Fibroblast of the conjunctiva (primary cell): Measurements from ENCODE around the gene CERS6.

Source experiments
- DNase-seq: peaks from one replicate; pipeline ENCODE4 v3.0.0-alpha.2; 2010; ENCODE audit warnings: low read depth

The CERS6 gene

GRCh38 chr2:168530982-168531622 is 75.0 kb downstream of the CERS6 start:
- peak; percentile 37 for DNase-seq

DNA sequence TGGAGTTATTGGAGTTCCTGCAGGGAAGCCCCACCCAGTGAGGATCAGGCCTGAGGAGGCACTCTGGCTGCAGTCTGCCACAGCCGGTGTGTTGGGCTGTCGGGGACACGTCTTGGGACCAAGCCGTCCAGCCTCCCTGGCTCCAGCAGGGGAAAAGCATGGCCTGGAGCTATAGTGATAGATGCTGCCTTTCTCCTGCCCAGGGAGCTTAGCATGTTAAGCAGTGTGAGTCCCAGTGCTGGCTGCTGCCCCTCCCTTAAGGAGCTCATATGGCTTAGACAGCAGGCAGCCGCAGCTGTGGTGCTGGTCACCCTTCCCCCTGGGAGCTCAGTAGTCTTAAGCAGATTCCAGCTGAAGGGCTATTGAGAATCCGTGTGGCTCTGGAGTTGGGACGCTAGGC is 78.9 kb downstream of the CERS6 start:
- no peak for DNase-seq

- DNase-seq = no peak
These were observed 80.9 kb downstream of the CERS6 start for GRCh38 chr2:168536925-168537466.

DNA sequence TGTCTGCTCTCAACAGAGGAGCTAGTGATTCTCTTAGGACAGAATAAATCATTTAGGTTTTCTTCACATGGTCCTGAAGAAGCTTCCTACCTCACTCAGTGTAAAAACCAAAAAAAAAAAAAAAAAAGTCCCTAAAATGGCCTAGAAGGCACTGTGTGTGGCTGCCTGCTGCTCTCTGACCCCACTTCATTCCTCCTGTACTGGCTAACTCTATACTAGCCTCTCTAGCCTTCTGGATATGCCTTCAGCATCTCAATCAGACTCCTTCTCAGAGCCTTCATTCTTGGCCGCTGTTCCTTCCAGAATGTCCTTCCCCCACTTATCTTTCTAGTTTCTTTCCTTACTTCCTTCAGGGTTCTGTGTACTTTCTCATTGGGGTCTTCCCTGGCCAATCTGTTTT is 82.1 kb downstream of the CERS6 start:
- no peak for DNase-seq

DNA sequence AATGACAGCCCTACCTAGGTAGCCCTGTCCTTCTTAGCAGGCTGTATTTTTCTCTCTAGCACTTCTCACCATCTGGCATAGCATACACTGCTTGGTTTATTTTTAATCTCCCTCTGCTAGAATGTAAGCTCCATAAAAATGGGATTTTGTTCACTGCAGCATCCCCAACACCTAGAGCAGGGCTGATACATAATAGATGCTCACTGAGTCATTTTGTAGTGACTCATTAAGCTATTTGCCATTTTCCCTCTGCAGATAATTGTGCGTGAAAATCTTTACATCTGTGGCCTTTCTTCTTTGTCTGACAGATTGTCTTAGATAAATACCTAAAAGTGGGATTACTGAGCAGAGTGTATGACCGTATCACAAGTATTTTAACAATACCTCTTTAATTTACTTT is 82.5 kb downstream of the CERS6 start:
- DNase-seq = no peak

DNA sequence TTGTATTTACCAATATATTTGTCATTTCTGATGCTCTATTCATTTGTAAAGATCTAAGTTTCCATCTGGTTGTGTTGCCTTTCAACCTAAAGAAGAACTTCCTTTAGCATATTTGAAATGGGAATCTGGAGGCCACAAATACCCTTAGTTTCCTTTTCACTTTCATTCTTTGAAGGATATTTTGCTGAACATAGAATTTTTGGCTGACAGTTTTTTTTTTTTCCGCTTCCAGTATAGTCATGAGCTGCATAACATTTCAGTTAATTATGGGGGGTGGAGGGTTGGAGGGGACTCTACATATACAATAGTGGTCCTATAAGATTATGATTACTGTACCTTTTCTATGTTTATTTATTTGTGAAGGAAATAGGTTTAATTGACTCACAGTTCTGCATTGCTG is 83.9 kb downstream of the CERS6 start:
- no peak for DNase-seq

- no peak for DNase-seq
These were observed 85.8 kb downstream of the CERS6 start for GRCh38 chr2:168541858-168542257.

DNA sequence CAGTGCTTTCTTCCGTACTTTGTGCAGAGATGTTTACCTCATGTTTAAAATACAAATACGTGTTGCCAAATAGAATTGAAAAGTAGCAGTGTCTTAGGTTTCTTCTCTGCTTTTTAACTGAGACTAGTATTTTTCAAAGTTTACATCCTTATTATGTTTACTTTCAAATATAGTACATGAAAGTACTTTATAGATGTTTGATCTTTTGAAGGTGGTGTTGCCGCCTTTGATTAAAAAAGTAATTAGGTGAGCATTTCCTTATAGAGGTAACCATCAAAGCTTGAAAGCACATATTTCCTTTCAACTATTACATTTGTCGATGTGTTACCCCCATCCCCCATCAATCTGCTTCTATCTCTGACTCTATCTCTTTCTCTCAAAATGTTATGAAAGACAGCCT is 87.0 kb downstream of the CERS6 start:
- no peak for DNase-seq

- no peak for DNase-seq
These were observed 87.9 kb downstream of the CERS6 start for GRCh38 chr2:168543935-168544334.

DNA sequence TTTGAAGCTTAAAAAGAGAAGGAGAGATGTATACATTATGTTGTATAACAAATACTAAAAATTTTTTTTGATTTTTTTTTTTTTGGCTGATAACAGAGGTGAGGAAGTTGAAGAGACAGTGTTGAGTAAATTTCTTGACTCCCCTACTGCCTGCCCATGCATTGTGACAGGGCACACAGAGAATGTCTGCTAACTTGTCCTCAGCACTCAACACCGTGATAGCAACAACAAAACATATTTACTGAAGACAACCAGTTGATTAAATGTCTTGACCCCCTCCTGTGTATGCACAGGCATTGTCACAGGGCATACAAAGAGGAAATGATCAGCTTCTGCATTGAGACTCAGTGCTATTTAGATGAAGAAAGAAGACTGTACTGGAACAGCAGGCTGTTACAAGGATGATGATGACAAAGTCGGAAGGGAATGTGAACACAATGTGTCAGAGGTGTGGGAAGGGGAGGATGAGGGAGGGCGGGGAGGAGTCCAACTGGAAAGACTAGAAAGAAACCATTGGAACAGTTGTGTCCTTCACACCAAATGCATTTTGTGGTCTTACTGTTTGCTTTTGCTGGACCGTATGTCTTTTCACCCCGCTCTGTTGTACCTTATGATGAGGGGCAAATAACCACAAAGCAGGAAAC is 89.5 kb downstream of the CERS6 start:
- DNase-seq = peak; percentile 52

GRCh38 chr2:168550670-168551069 is 94.6 kb downstream of the CERS6 start:
- DNase-seq = no peak

GRCh38 chr2:168552450-168552856 is 96.4 kb downstream of the CERS6 start:
- no peak for DNase-seq

DNA sequence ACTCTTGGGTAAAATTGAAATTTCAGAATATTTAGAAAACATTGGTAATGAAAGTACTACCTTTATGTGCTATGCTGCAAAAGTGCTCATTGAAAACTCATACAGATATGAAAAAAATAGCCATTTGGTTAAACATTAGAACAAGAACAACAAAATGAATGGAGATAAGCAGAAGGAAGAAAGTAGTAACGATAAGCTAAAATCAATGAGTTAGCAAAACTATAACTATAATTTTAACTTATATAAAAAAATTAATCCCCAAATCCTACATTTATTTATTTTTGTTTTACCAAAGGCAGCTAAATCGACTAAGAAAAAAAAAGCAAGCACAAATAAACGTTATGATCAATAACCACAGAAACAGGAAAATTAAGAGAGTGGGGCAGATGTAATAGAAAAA is 99.2 kb downstream of the CERS6 start:
- no peak for DNase-seq

DNA sequence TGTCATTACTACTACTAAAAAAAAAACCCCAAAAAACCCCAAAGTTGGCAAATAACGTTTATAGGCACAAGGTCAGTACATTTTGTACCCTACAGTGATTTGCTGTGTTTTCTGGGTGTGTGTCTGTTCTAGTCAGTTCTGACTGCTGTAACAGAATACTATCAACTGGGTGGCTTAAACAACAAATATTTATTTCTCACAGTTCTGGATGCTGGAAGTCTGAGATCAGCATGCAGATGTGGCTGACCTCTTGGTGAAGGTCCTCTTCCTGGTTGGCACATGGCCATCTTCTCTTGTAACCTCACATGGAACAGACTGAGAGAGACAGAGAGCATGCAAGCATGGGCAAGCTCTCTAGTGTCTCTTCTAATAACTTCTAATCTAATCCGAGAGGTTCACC is 103.1 kb downstream of the CERS6 start:
- no peak for DNase-seq

GRCh38 chr2:168560817-168561499 is 104.9 kb downstream of the CERS6 start:
- no peak for DNase-seq

- DNase-seq = no peak
These were observed 105.9 kb downstream of the CERS6 start for GRCh38 chr2:168561991-168562390.

DNA sequence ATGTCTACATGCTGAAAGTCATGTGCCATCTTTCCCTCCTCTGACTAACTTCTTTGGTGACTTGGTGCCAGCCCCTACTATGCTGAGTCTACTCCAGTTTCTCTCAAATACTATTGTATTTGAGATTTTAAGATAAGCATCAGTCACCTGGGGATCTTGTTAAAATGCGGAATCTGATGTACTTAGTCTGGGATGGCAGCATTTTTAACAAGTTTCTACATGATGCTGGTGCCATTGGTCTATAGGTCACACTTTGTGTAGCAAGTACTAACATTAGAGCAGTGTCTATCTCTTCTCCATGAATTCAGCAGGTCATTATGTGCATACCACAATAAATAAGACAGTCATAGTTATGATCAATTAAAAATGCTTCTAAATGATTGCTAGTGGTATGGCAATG is 106.9 kb downstream of the CERS6 start:
- no peak for DNase-seq

- no peak for DNase-seq
These were observed 108.6 kb downstream of the CERS6 start for GRCh38 chr2:168564641-168565040.

DNA sequence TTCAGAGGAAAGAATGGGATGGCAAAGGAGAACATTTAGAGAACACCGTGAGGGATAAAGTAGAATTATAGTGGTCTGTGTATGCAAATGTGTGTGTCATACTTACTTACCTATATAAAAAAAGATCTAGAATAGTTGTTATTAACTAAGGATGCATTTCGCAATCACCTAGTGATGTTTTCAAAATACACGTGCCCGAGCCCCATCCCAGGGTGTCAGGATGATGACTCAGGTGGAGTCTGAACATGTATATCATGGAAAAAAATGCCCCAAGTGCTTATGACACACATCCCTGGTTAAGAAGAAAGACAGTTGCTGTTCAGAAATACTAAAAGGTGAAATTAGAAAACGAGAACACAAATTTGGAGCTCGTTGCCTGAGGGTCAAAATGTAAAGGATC is 109.0 kb downstream of the CERS6 start:
- DNase-seq = no peak

GRCh38 chr2:168565512-168565911 is 109.4 kb downstream of the CERS6 start:
- no peak for DNase-seq

GRCh38 chr2:168566974-168567665 is 111.0 kb downstream of the CERS6 start:
- DNase-seq = no peak

GRCh38 chr2:168567836-168568235 is 111.8 kb downstream of the CERS6 start:
- DNase-seq = no peak
